Mammary epithelial cell (primary cell): ENCODE measurements around the gene ADAM22.

Source experiments
- EZH2 ChIP-seq: IDR thresholded peaks from 2 replicates; pipeline ENCODE4 v1.6.1; 2012; ENCODE audit warnings: low read length, inconsistent platforms, borderline replicate concordance
- TF ChIP-seq, protein P1 (sequence below), 2 donors: IDR thresholded peaks in 1 of 2; conservative IDR thresholded peaks in 1 of 2; 2 replicates each; pipeline ENCODE4 v1.5.1; 2011 to 2012; ENCODE audit warnings: inconsistent platforms in 2 of 2, low read length in 2 of 2, mild to moderate bottlenecking in 2 of 2, control low read depth in 1 of 2, low read depth in 1 of 2; ENCODE audit not compliant: insufficient read depth in 1 of 2; ENCODE audit errors: extremely low read depth in 1 of 2

DNA sequence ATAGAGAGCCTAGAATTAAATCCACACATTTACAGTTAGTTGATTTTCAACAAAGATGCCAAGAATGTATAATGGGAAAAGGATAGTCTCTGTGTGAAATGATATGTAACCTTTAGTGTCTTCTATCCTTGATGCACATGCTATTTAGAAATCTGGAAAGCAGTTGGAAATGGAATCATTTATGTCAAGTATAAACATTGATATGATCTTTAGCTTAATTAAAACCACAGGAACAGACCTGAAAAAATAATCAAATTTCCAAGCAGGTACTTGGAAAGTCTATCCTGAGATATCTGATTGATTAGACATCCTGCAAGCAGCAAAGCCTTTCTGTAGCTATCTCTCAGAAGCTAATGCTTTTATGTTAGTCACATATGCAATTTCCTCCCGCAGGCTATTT is 310.2 kb downstream of the ADAM22 start:
- TF ChIP-seq, protein P1, sequence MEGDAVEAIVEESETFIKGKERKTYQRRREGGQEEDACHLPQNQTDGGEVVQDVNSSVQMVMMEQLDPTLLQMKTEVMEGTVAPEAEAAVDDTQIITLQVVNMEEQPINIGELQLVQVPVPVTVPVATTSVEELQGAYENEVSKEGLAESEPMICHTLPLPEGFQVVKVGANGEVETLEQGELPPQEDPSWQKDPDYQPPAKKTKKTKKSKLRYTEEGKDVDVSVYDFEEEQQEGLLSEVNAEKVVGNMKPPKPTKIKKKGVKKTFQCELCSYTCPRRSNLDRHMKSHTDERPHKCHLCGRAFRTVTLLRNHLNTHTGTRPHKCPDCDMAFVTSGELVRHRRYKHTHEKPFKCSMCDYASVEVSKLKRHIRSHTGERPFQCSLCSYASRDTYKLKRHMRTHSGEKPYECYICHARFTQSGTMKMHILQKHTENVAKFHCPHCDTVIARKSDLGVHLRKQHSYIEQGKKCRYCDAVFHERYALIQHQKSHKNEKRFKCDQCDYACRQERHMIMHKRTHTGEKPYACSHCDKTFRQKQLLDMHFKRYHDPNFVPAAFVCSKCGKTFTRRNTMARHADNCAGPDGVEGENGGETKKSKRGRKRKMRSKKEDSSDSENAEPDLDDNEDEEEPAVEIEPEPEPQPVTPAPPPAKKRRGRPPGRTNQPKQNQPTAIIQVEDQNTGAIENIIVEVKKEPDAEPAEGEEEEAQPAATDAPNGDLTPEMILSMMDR (conservative IDR thresholded peaks at IDR 0.05 in 1 of 2, IDR thresholded peaks at IDR 0.05 in 1 of 2; ENCODE audit: extremely low read depth in 1 of 2, insufficient read depth in 1 of 2, low read depth in 1 of 2, low read length in 2 of 2): no peak
- no peak for TF ChIP-seq EZH2
